ENCODE measurements around the gene PDLIM7.

GRCh38 chr5:177468685-177469628, 28.4 kb downstream of the PDLIM7 start:
- TF ChIP-seq CTCF (IDR thresholded peaks at IDR 0.05) (no peak), POLR2A (IDR thresholded peaks at IDR 0.05) (no peak)

Measured in heart left ventricle (tissue), 13 donors.